ENCODE results near the gene PIGM. TPM values are rescaled to one million over a fixed set of nuclear protein-coding genes. Genes with fewer than 3 reads are reported as not detected.

The PIGM gene
- total RNA-seq, 1 experiment from 2014 or later: 4.4 TPM

DNA sequence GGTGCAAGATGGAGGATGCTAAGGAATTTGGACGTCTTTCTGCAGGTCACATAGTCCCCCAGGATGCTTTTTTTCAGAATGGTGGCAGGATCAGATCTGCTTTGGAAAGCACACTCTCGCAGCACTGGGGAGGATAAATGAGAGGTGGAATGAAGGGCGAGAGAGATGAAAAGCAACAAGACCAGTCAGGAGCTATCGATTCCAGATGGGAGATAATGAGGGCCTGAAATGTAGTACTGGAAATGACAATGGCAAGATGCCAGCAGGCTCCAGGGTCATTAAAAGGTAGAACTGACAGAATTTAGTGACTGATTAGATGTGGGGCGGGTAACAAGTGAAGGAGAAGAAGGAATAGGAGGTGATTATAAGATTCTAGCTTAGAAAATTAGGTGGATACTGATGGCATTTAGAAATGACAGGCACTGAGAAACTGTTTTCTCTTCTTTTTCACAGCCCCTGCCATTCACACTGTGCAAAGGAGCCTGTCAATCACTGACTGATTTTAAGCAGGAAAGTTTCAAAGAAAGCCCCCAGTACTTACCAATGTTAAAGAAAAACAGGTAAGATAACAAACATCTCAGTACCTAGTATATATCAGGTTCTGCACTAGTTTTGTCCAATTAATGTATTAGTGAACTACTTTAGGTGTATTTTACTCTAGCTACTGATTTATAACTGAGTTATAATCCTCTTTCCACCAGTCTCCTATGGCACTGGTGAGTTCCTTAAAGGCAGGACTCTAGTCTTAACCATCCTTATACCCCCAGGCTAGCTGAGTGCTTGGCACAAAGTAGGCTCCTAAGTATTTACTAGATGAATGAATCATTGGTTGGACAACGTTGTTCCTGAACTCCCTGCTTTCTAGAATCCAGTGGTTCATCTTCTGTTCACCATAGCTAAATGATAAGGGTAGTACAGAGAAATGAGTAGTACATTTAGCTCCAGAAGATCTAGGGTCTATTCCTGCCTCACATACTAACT is 9.2 kb downstream of the PIGM start:
- Mint-ChIP-seq H3K4me3 (no peak overlapping the region), H3K27ac (no peak overlapping the region), H3K27me3 (ENCODE audit: low read depth) (peaks cover 10% of the 10 kb centered on the region), H3K4me1 (no peaks in the 10 kb centered on the region), H3K36me3 (no peaks in the 10 kb centered on the region), H3K9me3 (no peaks in the 10 kb centered on the region)
- ChIA-PET POLR2A (no interaction called here), CTCF (interaction anchor here (1.0 to 2.3 kb wide), 5 partner anchors 14 to 811 kb away, joined by 3 to 15 read pairs (median 3); no protein-coding TSS in a partner anchor)
- ATAC-seq (no peak), DNase-seq (ENCODE audit: low spot score) (no peak)
- no peak for TF ChIP-seq ZNF416 (CRISPR knock-in tag; IDR thresholded peaks at IDR 0.05)
- no peak for TF ChIP-seq NFE2L1 (CRISPR knock-in tag; IDR thresholded peaks at IDR 0.05)
- TF ChIP-seq, protein P1, sequence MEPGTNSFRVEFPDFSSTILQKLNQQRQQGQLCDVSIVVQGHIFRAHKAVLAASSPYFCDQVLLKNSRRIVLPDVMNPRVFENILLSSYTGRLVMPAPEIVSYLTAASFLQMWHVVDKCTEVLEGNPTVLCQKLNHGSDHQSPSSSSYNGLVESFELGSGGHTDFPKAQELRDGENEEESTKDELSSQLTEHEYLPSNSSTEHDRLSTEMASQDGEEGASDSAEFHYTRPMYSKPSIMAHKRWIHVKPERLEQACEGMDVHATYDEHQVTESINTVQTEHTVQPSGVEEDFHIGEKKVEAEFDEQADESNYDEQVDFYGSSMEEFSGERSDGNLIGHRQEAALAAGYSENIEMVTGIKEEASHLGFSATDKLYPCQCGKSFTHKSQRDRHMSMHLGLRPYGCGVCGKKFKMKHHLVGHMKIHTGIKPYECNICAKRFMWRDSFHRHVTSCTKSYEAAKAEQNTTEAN (CRISPR knock-in tag; IDR thresholded peaks at IDR 0.05): no peak
- no peak for TF ChIP-seq TEAD4 (CRISPR knock-in tag; IDR thresholded peaks at IDR 0.05)
- TF ChIP-seq, protein P2, sequence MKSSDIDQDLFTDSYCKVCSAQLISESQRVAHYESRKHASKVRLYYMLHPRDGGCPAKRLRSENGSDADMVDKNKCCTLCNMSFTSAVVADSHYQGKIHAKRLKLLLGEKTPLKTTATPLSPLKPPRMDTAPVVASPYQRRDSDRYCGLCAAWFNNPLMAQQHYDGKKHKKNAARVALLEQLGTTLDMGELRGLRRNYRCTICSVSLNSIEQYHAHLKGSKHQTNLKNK (CRISPR knock-in tag; IDR thresholded peaks at IDR 0.05): no peak
- no peak for TF ChIP-seq ZNF121 (CRISPR knock-in tag; IDR thresholded peaks at IDR 0.05)
- TF ChIP-seq, protein P3, sequence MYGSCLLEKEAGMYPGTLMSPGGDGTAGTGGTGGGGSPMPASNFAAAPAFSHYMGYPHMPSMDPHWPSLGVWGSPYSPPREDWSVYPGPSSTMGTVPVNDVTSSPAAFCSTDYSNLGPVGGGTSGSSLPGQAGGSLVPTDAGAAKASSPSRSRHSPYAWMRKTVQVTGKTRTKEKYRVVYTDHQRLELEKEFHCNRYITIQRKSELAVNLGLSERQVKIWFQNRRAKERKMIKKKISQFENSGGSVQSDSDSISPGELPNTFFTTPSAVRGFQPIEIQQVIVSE (CRISPR knock-in tag; IDR thresholded peaks at IDR 0.05; ENCODE audit: borderline replicate concordance): no peak
- TF ChIP-seq, protein P4, sequence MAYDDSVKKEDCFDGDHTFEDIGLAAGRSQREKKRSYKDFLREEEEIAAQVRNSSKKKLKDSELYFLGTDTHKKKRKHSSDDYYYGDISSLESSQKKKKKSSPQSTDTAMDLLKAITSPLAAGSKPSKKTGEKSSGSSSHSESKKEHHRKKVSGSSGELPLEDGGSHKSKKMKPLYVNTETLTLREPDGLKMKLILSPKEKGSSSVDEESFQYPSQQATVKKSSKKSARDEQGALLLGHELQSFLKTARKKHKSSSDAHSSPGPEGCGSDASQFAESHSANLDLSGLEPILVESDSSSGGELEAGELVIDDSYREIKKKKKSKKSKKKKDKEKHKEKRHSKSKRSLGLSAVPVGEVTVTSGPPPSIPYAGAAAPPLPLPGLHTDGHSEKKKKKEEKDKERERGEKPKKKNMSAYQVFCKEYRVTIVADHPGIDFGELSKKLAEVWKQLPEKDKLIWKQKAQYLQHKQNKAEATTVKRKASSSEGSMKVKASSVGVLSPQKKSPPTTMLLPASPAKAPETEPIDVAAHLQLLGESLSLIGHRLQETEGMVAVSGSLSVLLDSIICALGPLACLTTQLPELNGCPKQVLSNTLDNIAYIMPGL (CRISPR knock-in tag; IDR thresholded peaks at IDR 0.05): no peak
- TF ChIP-seq, protein P5, sequence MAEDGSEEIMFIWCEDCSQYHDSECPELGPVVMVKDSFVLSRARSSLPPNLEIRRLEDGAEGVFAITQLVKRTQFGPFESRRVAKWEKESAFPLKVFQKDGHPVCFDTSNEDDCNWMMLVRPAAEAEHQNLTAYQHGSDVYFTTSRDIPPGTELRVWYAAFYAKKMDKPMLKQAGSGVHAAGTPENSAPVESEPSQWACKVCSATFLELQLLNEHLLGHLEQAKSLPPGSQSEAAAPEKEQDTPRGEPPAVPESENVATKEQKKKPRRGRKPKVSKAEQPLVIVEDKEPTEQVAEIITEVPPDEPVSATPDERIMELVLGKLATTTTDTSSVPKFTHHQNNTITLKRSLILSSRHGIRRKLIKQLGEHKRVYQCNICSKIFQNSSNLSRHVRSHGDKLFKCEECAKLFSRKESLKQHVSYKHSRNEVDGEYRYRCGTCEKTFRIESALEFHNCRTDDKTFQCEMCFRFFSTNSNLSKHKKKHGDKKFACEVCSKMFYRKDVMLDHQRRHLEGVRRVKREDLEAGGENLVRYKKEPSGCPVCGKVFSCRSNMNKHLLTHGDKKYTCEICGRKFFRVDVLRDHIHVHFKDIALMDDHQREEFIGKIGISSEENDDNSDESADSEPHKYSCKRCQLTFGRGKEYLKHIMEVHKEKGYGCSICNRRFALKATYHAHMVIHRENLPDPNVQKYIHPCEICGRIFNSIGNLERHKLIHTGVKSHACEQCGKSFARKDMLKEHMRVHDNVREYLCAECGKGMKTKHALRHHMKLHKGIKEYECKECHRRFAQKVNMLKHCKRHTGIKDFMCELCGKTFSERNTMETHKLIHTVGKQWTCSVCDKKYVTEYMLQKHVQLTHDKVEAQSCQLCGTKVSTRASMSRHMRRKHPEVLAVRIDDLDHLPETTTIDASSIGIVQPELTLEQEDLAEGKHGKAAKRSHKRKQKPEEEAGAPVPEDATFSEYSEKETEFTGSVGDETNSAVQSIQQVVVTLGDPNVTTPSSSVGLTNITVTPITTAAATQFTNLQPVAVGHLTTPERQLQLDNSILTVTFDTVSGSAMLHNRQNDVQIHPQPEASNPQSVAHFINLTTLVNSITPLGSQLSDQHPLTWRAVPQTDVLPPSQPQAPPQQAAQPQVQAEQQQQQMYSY (CRISPR knock-in tag; IDR thresholded peaks at IDR 0.05): no peak
- TF ChIP-seq, protein P6, sequence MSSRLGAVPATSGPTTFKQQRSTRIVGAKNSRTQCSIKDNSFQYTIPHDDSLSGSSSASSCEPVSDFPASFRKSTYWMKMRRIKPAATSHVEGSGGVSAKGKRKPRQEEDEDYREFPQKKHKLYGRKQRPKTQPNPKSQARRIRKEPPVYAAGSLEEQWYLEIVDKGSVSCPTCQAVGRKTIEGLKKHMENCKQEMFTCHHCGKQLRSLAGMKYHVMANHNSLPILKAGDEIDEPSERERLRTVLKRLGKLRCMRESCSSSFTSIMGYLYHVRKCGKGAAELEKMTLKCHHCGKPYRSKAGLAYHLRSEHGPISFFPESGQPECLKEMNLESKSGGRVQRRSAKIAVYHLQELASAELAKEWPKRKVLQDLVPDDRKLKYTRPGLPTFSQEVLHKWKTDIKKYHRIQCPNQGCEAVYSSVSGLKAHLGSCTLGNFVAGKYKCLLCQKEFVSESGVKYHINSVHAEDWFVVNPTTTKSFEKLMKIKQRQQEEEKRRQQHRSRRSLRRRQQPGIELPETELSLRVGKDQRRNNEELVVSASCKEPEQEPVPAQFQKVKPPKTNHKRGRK (CRISPR knock-in tag; IDR thresholded peaks at IDR 0.05; ENCODE audit: borderline replicate concordance): no peak
- TF ChIP-seq ELF4 (CRISPR knock-in tag; IDR thresholded peaks at IDR 0.05; ENCODE audit: low read depth): no peak
- TF ChIP-seq NR3C1 (CRISPR knock-in tag; conservative IDR thresholded peaks at IDR 0.05; ENCODE audit: low read depth): no peak

DNA sequence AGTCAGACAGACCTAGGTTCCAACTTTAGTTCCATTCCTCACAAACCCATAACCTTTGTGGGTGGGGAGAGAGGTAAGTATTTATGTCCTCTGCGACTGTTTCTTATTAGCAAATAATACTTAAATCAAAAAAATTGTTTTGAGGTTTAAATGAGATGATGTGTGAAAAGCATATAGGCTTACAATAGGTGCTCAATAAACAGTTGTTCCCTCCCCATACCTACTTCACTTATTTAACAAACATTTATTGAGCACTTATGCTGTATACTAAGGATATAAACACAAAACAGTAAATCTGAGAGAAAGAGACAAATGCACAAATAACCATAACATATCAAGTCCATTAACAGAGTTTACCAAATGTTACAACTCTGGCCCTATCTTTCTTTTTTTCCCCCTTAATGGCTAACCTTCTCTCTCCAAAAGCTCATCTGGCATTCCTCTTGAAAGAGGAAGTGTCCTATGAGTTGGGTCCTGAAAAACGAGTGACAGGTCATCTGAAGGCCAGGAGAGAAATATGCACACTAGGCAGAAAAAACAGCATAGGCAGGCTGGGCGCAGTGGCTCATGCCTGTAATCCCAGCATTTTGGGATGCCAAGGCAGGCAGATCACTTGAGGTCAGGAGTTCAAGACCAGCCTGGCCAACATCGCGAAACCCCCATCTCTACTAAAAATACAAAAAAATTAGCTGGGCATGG is 10.3 kb downstream of the PIGM start:
- ATAC-seq (no peak), DNase-seq (ENCODE audit: low spot score) (no peak)
- H3K27ac Mint-ChIP-seq: no peak overlapping the region
- H3K27me3 Mint-ChIP-seq (ENCODE audit: low read depth): peaks cover 10% of the 10 kb centered on the region
- no peak overlapping the region for H3K4me3 Mint-ChIP-seq
- ChIA-PET CTCF (interaction anchor here (0.7 to 2.3 kb wide), 4 partner anchors 13 to 80 kb away, joined by 3 to 15 read pairs (median 4); no protein-coding TSS in a partner anchor), POLR2A (no interaction called here)
- H3K36me3 Mint-ChIP-seq: no peaks in the 10 kb centered on the region
- H3K4me1 Mint-ChIP-seq: no peaks in the 10 kb centered on the region
- H3K9me3 Mint-ChIP-seq: no peaks in the 10 kb centered on the region
- TF ChIP-seq, protein P7, sequence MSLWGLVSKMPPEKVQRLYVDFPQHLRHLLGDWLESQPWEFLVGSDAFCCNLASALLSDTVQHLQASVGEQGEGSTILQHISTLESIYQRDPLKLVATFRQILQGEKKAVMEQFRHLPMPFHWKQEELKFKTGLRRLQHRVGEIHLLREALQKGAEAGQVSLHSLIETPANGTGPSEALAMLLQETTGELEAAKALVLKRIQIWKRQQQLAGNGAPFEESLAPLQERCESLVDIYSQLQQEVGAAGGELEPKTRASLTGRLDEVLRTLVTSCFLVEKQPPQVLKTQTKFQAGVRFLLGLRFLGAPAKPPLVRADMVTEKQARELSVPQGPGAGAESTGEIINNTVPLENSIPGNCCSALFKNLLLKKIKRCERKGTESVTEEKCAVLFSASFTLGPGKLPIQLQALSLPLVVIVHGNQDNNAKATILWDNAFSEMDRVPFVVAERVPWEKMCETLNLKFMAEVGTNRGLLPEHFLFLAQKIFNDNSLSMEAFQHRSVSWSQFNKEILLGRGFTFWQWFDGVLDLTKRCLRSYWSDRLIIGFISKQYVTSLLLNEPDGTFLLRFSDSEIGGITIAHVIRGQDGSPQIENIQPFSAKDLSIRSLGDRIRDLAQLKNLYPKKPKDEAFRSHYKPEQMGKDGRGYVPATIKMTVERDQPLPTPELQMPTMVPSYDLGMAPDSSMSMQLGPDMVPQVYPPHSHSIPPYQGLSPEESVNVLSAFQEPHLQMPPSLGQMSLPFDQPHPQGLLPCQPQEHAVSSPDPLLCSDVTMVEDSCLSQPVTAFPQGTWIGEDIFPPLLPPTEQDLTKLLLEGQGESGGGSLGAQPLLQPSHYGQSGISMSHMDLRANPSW (CRISPR knock-in tag; conservative IDR thresholded peaks at IDR 0.05; ENCODE audit: low read depth): no peak
- TF ChIP-seq, protein P3 (CRISPR knock-in tag; IDR thresholded peaks at IDR 0.05; ENCODE audit: borderline replicate concordance): no peak
